Measurements from ENCODE around the gene NBEA.

- no peak for TF ChIP-seq CTCF (IDR thresholded peaks at IDR 0.05)
- no peak for TF ChIP-seq REST (IDR thresholded peaks at IDR 0.05; ENCODE audit: insufficient read depth in 1 of 2, low read depth in 2 of 2, low read length in 1 of 2)
- TF ChIP-seq SIN3A (IDR thresholded peaks at IDR 0.05; ENCODE audit: borderline replicate concordance, insufficient read depth, low read depth, low read length): no peak
- no peak for TF ChIP-seq POLR2AphosphoS5 (IDR thresholded peaks at IDR 0.05; ENCODE audit: low read depth, low read length)
These were observed 657.3 kb downstream of the NBEA start for GRCh38 chr13:35599384-35599783.
